ENCODE results near the gene NIBAN1.

- no peak for TF ChIP-seq POLR2A (IDR thresholded peaks at IDR 0.05; ENCODE audit: low read depth, low read length)
- TF ChIP-seq POLR2AphosphoS5 (IDR thresholded peaks at IDR 0.05; ENCODE audit: low read depth, low read length): no peak
- TF ChIP-seq TAF1 (IDR thresholded peaks at IDR 0.05; ENCODE audit: low read depth, low read length): no peak
Measured at GRCh38 chr1:184937729-184938128, 36.6 kb downstream of the NIBAN1 start.

Measured in GM12891 (cell line).